Sciatic nerve (tissue), 2 donors: ENCODE results near the gene SKIDA1. TPM values are rescaled to one million over a fixed set of nuclear protein-coding genes. Genes with fewer than 3 reads are reported as not detected.
A peak's percentile ranks its signal among the peaks of the same experiment; 100 is the strongest.

ENCODE experiments used
- ATAC-seq: fragments of 200-7000 bp; cut with Tn5 transposase; one replicate; pipeline ENCODE4 v1.9.1; 2020; ENCODE audit warnings: mild to moderate bottlenecking, moderate library complexity
- DNase-seq: peaks from one replicate; pipeline ENCODE4 v3.0.0-alpha.2; 2020; ENCODE audit warnings: low spot score
- intact Hi-C: fragments of 100-400 bp; cut with DNase I; formaldehyde crosslinking; loops from one replicate; pipeline ENCODE4 v1.14.2; 2022
- total RNA-seq: library from RNA; stranded (reverse); fragmentation: NEBNext Ultra II Directional; extraction: Animal tissue kit (Norgen Biotek cat#: 25700); gene quantifications from one replicate; pipeline ENCODE4 v1.2.1, GENCODE V29; 2021
- donor health status: DM: no; HTN: no; CAD: no.
- donor health status: DM: no; HTN: no; CAD: no.

SKIDA1 gene
- total RNA-seq, 1 donor from 2014 or later, result 3.1 TPM

DNA sequence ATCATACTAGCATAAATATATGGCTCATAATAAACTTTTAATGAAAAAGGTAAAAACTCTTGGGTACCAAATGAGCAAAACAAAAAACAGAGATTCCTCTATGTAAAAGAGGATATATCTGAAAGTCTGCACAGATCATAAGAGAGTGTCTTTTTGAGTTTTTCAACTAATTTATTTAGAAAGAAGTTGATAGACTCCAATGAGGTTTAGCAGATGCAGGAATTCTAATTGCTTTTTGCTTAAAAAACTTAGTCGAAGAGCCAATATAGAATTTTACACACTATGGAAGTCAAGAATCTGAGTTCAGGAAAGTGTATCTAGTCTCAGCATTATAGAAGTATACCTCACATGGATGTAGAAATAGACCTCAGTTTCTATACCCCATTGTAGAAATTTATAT lies 5.2 kb upstream of the SKIDA1 start:
- DNase-seq, result no peak
- intact Hi-C loops, result no loop called here

DNA sequence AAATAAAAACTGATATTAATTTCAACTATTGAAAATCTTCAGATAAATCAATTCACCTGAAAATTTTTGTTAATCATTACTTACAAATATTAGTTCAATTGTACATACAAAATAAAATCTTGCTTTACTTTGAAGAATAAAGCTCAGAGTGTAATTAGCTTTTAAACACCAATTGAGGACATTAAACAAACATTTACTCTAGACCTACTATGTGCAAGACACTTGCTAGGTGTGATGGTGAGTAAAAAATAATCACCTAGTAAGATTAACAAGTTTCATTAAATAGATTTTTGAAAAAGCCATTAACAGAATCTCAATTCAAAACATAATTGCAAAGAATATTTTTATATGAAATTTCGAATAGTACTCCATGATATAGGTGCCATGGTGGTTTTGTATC lies 4.7 kb upstream of the SKIDA1 start:
- DNase-seq (no peak), ATAC-seq (no peak)
- intact Hi-C loops, result no loop called here

More for the DNA sequence above, 5.2 kb upstream of the SKIDA1 start:
- no peak for ATAC-seq

DNA sequence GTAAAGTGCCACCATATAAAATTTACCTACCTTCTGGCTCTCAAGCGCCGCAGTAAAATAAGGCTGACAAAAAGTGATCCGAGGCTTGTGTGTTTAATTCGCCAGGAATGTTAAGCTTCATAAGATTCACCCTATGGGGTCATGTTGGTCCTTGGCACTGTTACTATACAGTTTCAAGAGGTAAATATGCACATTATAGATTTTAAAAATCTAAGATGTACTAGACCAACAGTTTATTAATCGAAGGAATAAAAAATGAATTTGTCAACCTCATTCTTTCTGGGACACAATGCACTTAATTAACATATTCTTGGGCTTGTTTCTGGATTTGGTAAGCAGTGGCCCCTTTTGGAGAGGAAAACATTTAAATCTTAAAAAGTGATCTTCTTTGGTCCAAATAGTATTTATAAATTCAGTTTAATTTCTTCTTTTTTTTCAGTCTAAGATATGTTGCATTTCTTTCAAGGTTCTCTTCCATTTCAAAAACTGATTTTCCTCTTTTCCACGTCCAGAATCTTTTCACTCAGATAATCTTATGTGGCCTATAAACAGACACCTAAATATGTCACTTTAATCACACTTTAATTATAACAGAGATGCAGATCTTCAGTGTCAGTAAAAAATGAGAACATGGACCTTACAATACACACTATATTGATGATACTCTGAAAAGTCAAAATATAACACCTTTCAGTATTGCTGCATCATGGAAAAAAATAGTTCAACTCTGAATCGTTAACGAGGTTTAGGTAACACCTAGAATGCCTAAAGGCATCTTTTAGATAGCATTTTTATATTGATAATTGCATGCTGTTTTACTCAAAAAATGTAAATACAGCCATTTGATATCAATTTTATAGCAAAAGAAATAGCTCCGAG lies 3.8 kb upstream of the SKIDA1 start:
- ATAC-seq, result no peak
- intact Hi-C loops, result no loop called here
- no peak for DNase-seq

DNA sequence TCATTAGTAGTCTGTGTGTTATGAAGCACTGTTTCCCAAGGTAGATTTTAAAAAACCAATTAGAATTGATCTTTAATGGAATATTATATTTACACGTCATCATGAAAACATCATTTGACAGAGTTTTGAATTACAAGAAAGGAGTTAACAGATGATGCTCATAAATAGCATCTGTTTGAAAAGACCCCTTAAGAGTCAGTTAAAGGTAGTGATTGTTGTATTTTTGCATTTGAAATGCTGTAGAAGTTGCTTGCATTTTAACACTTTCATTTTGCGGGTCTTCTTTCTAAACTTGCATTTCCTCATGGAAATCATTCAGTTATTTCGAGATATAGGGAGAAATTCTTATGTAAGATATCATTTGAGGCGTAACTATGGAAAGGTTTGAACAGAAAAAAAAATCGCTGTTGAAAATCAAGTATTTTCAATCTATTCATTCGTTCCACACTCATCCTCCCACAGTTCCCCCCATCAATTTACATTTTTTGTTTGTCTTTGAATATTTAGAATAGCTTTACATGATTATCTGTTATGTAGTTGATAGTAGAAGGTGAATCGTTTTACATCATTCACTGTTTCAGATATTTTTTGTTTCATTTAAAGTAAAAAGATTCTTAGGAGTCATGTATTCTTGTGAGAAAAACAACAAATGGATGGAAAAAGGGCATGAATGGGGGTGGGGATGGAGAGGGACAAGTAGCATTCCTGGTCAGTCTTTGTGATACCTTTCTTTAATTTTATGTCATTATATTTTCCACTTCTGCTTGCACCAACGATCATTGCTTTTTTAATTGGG lies 3.0 kb upstream of the SKIDA1 start:
- ATAC-seq (no peak), DNase-seq (no peak)
- intact Hi-C loops, result no loop called here

DNA sequence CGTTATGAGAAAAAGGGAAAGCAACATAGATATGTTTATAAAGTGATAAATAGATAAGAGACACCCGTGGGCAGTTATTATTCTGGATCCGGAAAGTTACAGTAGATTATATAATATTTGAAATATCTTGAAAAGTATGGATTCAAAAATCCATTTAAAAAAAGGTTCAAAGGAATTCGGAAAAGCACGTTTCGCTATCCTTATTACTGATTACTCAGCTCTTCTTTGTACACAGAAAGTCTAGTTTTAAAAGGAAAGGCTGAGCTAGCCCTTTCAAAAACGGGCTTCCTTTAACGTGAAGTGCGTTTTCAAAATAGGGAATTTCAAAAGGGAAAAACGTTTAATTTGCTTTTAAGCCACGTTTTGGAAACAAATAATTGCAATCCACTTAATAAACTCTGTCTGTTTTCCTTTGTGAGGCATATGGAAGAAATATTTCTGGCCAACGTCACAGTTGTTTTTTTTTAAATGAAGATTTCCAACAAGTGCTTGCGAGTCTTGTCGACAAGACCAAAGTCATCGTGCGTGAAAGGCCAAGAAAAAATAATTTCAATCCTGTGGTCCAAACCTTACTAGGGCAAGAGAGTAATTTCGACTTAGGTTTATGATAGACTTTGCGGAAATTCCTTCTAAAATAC lies 2.2 kb upstream of the SKIDA1 start:
- ATAC-seq, result no peak
- DNase-seq, result no peak
- intact Hi-C loops, result no loop called here

DNA sequence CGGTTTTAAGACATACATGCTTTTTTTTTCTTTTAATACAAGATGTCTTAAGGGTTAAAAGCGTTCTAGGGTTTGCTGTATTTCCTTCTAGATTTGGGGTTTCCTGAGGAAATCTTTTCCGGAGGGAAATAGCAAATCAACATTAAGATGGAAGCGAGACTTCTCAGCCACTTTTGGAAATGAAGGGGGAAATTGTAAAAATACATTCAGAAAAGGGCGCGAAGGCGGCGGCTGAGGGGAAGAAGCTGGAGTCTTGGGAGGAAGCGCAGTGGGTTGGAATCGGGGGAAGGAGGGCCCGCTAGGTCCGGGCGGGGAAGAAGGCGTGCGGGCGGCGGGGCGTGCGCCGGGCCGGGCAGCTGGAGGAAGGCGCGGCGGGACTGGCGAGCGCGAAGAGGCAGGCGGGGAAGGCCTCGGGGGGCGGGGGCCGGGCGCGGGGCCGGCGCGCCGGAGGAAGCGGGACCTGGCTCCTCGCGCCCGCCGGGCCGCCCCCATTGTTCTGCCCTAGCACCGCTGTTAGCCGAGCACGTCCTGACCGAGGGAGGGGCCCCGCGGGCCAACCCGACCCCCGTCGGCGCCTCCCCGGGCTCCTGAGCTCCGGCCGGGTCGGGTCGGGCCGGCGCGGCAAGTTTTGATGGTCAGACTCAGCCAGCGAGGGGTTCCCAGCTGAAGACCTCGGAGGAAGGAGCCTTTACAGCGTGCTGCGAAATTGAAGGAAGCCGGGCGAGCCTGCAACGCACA lies 1.5 kb upstream of the SKIDA1 start:
- ATAC-seq (peak; percentile 40), DNase-seq (peak; percentile 85)
- intact Hi-C loops, result no loop called here

DNA sequence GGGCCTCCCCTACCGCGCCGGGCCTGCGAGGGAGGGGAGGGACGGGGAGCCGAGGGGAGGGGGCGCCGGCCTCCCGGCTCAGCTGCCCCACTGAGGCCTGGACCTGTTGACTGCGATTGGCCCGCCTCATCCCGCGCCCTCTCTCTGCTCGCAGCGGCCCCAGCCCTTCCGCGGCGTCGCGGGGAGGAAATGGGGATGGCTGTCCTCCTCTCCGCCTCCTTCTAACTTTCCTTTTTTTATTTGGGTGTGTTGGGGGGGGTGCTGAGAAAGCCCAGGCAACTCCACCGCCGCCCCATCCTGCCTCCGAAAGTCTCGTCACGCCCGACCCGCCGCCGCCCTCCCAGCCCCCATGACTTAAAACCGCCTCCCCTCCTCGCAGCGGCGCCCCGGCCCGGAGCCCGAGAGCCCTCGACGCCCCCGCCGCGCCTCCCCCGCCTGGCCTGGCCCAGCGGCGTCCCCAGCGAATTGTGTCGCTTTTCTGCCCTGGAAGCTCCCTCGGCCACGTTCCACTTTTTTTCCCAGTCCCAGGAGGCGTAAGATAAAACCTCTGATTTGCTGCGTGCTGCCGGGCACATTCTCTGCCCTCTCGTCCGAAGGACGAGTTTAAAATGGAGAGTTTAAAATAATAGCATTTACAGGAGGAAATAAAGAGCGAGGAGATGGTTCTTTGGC lies 842 bp upstream of the SKIDA1 start:
- intact Hi-C loops, result no loop called here
- peak; percentile 65 for ATAC-seq
- DNase-seq, result peak; percentile 91

DNA sequence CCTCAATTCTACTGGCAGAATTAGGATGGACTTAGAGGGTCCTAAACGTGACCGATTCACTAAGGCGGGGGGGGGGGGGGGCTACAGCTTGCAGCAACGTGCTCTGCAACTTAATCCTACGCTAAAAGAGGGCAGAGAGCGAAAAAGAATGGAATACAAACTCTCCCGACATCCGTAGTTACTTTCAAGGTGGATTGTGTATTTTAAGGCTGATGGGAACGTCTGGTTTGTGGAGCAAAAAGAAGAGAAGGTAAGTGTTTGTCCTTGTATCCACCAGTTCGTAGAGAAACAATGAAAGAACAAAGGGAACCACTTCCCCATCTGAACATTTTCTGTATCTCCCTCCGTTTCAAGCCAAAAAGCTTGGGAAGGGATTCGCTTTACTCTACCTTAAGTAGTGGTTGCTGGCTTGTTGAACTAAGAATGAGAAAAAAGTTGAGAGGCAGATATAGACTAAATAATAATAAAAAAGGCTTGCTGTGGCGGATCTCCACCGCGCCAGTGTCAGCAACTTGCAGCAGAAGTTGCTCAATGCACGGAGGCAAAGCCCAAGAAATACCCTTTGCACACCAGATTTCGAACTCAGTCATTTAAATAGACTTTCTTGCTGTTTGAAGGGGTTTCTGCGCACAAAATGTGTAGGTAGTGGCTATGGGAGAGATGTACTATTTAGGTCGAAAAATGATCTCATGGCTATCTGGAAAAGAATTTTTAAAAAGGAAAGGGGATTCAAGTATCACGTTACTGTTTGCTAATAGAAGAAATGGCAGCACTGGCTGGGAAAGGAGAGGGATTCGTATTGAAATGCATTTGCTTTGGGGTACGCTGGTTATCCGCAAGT lies 736 bp downstream of the SKIDA1 start:
- no peak for DNase-seq
- ATAC-seq, result no peak
- intact Hi-C loops, result no loop called here

DNA sequence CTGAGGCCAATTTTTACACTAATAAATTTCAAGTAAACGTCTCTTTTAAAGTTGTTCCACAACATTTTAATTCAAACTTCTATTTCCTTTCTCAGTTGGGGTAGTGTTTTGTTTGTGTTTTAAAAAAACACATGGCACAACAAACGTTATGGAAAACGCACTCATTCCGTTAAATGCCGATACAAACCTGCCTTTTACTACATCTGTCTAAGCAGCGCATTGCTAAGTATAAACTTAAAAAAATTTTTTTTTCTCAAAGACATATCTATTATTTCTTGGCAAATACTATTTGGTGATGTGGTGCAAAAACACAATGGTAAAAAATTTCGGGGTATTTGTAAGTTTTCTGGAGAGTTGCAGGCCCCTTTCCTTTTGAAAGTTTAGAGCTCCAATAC lies 1.4 kb downstream of the SKIDA1 start:
- no peak for ATAC-seq
- intact Hi-C loops, result no loop called here
- no peak for DNase-seq

DNA sequence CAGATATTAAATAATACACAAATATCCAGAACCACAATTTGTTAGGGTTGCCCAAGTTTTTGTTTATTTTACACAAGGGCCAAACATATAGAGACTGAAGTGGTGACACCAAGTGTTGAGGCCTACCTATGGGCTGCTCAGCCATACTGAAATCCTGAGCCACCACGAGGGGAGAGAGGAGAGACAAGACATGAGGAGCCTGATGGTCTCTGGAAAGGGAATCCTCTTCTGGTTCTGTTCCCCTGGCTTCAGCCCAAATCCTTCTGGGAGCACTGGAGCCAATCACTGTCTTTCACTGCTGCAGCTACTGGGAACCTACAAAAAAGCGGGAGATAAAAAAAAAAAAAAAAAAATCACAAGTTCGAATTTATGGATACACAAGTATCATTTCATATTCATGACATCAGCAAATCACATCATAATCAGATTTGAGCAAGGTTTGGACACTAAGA lies 1.9 kb downstream of the SKIDA1 start:
- intact Hi-C loops, result no loop called here
- no peak for DNase-seq
- no peak for ATAC-seq

DNA sequence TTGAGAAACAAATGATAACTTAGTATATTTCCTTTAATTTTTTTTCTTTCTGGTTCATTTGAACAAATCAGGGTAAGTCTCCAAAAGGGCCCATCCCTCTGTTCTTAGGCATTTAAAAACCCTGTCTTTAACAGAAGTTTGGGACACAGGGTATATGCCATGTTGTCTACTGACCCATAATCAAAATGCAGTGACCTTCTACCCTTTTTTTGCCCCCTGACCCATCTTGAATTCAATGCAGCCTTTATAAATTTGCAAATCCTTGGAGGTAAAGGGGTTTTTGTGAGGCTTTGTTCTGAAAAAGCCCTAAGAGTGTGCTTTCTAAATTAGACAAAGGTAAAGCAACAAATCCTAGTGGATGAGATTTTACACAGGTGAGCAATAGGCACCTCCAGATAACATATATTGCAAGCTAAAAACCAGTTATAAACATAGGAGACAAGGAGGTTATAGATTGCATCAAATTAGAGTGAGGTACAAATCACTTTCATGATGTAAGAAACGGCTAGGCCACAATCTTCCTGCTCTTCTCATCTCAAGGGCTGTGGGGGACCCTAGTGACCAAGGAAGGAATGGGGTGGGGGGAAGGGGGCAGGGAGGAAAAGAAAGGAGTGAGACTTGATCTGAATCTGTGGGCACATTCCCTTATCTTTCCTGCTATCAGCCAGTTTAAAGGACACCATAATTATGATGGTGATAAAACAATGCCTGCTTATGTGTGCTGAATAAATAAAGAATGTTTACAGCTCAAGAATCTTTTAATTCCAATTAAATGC lies 2.7 kb downstream of the SKIDA1 start:
- DNase-seq, result no peak
- ATAC-seq, result no peak
- intact Hi-C loops, result no loop called here

DNA sequence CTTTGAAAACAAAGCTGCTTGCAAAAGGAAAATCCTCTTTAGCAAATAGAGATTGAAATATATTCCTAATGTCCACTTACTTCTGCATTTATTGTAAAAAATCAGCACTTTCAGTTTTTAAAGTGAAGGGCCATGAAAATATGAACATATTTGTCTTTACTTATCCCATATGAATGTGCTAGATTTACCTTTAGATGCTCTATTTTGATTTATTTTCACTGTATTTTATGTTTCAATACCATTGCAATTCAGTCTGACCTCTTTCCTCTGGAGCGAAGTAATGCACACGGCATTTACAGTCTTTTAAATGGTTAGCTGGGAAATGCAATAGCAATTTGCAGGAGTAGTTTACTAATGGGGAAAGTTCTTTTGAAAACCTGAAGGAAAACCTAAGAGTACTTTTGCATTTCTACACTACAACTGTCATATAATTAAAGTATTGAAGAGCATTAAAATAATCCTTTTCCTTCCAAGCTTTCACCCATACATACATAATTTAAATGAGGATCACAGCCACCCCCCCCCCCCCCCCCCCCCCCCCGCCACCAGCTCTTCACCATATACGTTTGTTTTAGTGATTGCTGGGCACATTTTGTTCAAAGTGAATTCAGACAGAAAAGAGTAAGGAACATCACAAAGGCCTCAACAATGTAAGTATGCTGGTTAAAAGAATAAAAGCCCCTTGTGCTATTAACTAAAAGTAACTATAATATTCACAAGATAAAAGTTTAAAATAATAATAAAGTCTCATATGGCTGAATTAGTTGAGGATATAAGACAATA lies 3.5 kb downstream of the SKIDA1 start:
- ATAC-seq, result no peak
- DNase-seq, result no peak
- intact Hi-C loops, result no loop called here

DNA sequence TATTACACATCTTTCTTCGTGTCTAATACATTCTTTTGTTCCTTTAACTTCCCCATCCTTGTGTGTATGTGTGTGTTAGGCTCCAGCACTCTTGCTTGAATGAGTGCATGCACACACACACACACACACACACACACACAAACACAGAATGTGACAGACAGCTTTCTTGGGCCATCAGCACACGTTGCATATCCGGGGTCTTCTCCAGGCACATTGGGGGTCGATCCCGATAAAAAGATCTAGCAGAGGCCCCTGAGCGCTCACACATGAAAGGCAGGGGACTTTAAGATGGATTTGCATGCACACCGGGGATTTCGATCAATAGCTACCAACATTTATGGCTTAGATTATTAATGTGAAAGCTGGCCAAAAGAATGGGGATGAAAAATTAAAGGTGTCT lies 4.5 kb downstream of the SKIDA1 start:
- intact Hi-C loops, result no loop called here

DNA sequence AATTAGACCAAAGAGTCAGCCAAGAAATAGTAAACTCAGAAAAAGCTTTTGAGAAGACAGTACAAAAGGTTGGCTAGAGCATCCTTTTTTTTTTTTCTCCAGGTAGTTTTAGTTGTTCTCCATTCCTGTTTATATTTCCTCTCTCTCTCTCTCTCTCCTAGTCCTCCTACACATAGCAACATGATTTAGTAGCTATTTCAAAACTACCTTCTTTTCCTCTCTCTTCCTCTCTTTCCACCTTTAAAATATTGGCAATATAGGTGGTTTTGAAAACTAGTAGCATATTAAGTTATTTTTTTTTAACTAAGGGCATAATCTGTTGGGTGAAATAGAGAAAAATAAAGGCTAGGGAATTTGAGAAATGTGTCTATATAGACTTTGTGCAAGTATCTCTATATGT lies 5.0 kb downstream of the SKIDA1 start:
- DNase-seq (no peak), ATAC-seq (no peak)
- intact Hi-C loops, result no loop called here

More for the DNA sequence above, 4.5 kb downstream of the SKIDA1 start:
- ATAC-seq (no peak), DNase-seq (no peak)

DNA sequence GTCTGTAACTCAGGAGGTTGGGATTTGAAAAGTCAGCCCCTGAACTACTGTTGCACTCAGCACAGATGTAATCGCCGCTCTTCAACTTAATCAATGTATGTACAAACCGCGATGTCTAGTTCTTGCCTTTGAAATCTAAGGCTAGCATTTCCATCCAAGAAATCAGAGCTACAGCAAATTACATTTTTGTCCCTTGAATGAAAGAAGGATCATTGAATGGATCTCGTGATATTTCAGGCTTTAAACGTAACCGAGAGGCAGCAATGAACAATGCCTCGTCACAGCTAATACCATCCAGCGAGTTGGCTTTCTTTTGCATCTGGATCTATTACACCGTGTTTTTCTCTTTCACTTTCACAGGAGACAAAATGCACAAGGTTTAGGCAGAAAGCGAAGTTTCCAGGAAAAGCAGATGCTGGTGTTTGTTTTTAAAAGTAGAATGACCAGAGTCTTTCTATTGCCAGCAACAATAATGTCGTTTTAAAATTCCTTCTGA lies 5.5 kb downstream of the SKIDA1 start:
- intact Hi-C loops, result no loop called here
- peak; percentile 45 for ATAC-seq
- no peak for DNase-seq

DNA sequence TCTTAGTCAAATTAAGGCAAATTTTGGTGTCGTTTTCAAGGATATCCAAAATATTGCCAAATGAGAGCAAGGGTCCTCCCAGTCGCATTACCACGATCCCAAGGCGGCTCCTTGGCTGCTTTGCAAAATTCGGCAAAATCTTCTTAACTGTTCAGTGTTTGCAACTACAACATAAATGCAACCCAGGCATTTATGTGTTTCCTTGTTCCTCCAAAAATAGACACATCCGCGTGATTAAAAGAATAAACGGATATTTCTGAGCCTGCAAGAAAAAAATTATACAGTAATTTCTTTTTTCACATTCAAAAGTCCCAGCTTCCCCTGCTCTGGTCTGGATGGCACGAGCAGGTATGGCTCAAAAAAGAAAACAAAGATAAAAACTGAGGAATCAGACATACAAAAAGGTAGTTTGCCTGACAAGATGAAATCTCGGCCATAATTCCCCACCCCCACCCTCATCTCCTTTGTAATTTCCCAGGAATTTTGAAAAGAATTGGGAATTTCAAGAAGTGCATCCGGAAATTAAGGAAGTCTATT lies 6.0 kb downstream of the SKIDA1 start:
- ATAC-seq, result no peak
- intact Hi-C loops, result no loop called here
- no peak for DNase-seq
